GM23338 (cell line): ENCODE data around the gene IQGAP2. TPM values are rescaled to one million over a fixed set of nuclear protein-coding genes. Genes with fewer than 3 reads are reported as not detected.

Experiments used
- ATAC-seq: fragments of 200-7000 bp; cut with Tn5 transposase; 3 replicates; pipeline ENCODE4 v1.9.1; 2020
- DNase-seq: peaks from one replicate; pipeline ENCODE4 v3.0.0-alpha.2; 2015; ENCODE audit warnings: low spot score
- H2AFZ ChIP-seq: fragments of 200-600 bp; sonication (generic); 2 replicates; pipeline ENCODE4 v1.8.0; 2016; ENCODE audit warnings: antibody characterized with exemption, mild to moderate bottlenecking, moderate library complexity
- H3F3A ChIP-seq: fragments of 200-600 bp; sonication (generic); replicated peaks from 2 replicates; pipeline ENCODE4 v1.8.0; 2017; ENCODE audit warnings: antibody characterized with exemption, mixed run types, low read depth
- H3K27ac ChIP-seq: fragments of 200-600 bp; sonication (generic); 2 replicates; pipeline ENCODE4 v1.6.1; 2016; ENCODE audit warnings: low read depth
- H3K27me3 ChIP-seq: fragments of 200-600 bp; sonication (generic); 2 replicates; pipeline ENCODE4 v1.8.0; 2016; ENCODE audit warnings: mild to moderate bottlenecking, mixed run types, moderate library complexity; ENCODE audit not compliant: insufficient read depth
- H3K36me3 ChIP-seq: fragments of 200-600 bp; sonication (generic); 2 replicates; pipeline ENCODE4 v1.8.0; 2016; ENCODE audit warnings: mild to moderate bottlenecking; ENCODE audit not compliant: insufficient read depth
- H3K4me1 ChIP-seq: fragments of 200-600 bp; sonication (generic); 2 replicates; pipeline ENCODE4 v1.8.0; 2016; ENCODE audit warnings: mild to moderate bottlenecking, moderate library complexity; ENCODE audit not compliant: insufficient read depth
- H3K4me2 ChIP-seq: fragments of 200-600 bp; sonication (generic); 2 replicates; pipeline ENCODE4 v1.7.1; 2017; ENCODE audit warnings: mixed run types
- H3K4me3 ChIP-seq: fragments of 200-600 bp; sonication (generic); 2 replicates; pipeline ENCODE4 v1.6.1; 2016; ENCODE audit warnings: mixed run types
- H3K79me2 ChIP-seq: fragments of 200-600 bp; sonication (generic); replicated peaks from 2 replicates; pipeline ENCODE4 v1.8.0; 2017; ENCODE audit warnings: mild to moderate bottlenecking; ENCODE audit not compliant: insufficient read depth
- H3K9me2 ChIP-seq: fragments of 200-600 bp; sonication (generic); 2 replicates; pipeline ENCODE4 v1.8.0; 2017; ENCODE audit not compliant: insufficient read depth
- H4K20me1 ChIP-seq: fragments of 200-600 bp; sonication (generic); replicated peaks from 2 replicates; pipeline ENCODE4 v1.8.0; 2017; ENCODE audit warnings: mild to moderate bottlenecking; ENCODE audit not compliant: insufficient read depth
- H3K27ac Mint-ChIP-seq: 2 replicates; pipeline ENCODE4 v1.8.0; 2020; ENCODE audit warnings: inconsistent platforms, mild to moderate bottlenecking, moderate library complexity, mixed read lengths
- H3K27me3 Mint-ChIP-seq: 3 replicates; pipeline ENCODE4 v1.8.0; 2022; ENCODE audit warnings: low read depth, mild to moderate bottlenecking, moderate library complexity, mixed read lengths, inconsistent platforms; ENCODE audit not compliant: insufficient read depth, poor library complexity
- H3K36me3 Mint-ChIP-seq: 3 replicates; pipeline ENCODE4 v1.8.0; 2021; ENCODE audit warnings: low read depth, mild to moderate bottlenecking, inconsistent platforms, moderate library complexity, mixed read lengths
- H3K4me1 Mint-ChIP-seq: 3 replicates; pipeline ENCODE4 v1.8.0; 2020; ENCODE audit warnings: mild to moderate bottlenecking, inconsistent platforms, mixed read lengths
- H3K4me3 Mint-ChIP-seq: 3 replicates; pipeline ENCODE4 v1.8.0; 2021; ENCODE audit warnings: moderate library complexity, mild to moderate bottlenecking, inconsistent platforms, mixed read lengths
- H3K9me3 Mint-ChIP-seq: 3 replicates; pipeline ENCODE4 v1.8.0; 2020; ENCODE audit warnings: moderate library complexity, mild to moderate bottlenecking, inconsistent platforms, mixed read lengths
- CREB1 ChIP-seq: fragments of 250-450 bp; sonication (Bioruptor Pico); IDR thresholded peaks from 2 replicates; pipeline ENCODE4 v1.5.0; 2020; ENCODE audit warnings: low read depth, mild to moderate bottlenecking, moderate library complexity
- CTCF ChIP-seq, 2 experiments: fragments of 200-600 bp in 1 of 2; sonication (generic) in 1 of 2; conservative IDR thresholded peaks; 2 replicates each; pipeline versions ENCODE4 v1.5.1 to v1.6.1; 2016 to 2017; ENCODE audit warnings: antibody characterized with exemption in 2 of 2, low read depth in 2 of 2, mild to moderate bottlenecking in 2 of 2, moderate library complexity in 1 of 2
- ETS1 ChIP-seq: IDR thresholded peaks from 2 replicates; pipeline ENCODE4 v1.6.1; 2016; ENCODE audit warnings: antibody characterized with exemption
- EZH2 ChIP-seq: fragments of 200-600 bp; sonication (generic); IDR thresholded peaks from one replicate; pipeline ENCODE4 v1.8.0; 2017; ENCODE audit warnings: antibody characterized with exemption, mild to moderate bottlenecking, low read depth; ENCODE audit not compliant: unreplicated experiment
- EZH2phosphoT487 ChIP-seq: fragments of 200-600 bp; sonication (generic); IDR thresholded peaks from one replicate; pipeline ENCODE4 v1.8.1; 2018; ENCODE audit warnings: antibody characterized with exemption; ENCODE audit not compliant: unreplicated experiment
- JUNB ChIP-seq: IDR thresholded peaks from one replicate; pipeline ENCODE4 v1.6.1; 2016; ENCODE audit warnings: antibody characterized with exemption; ENCODE audit not compliant: unreplicated experiment
- NANOG ChIP-seq: IDR thresholded peaks from 2 replicates; pipeline ENCODE4 v1.6.1; 2016; ENCODE audit warnings: antibody characterized with exemption, borderline replicate concordance
- POLR2AphosphoS5 ChIP-seq: IDR thresholded peaks from 2 replicates; pipeline ENCODE4 v1.6.1; 2016; ENCODE audit warnings: antibody characterized with exemption, low read depth
- REST ChIP-seq: IDR thresholded peaks from one replicate; pipeline ENCODE4 v1.6.1; 2018; ENCODE audit warnings: antibody characterized with exemption; ENCODE audit not compliant: unreplicated experiment
- STAT1 ChIP-seq: IDR thresholded peaks from one replicate; pipeline ENCODE4 v1.6.1; 2016; ENCODE audit warnings: antibody characterized with exemption; ENCODE audit not compliant: unreplicated experiment
- ZNF114 ChIP-seq: fragments of 250-450 bp; sonication (Bioruptor Pico); IDR thresholded peaks from 2 replicates; pipeline ENCODE4 v1.5.0; 2020; ENCODE audit warnings: mild to moderate bottlenecking, moderate library complexity
- ZNF331 ChIP-seq: fragments of 250-450 bp; sonication (Bioruptor Pico); IDR thresholded peaks from 2 replicates; pipeline ENCODE4 v1.5.0; 2020; ENCODE audit warnings: low read depth, mild to moderate bottlenecking, moderate library complexity
- ZNF462 ChIP-seq: fragments of 250-450 bp; sonication (Bioruptor Pico); IDR thresholded peaks from 2 replicates; pipeline ENCODE4 v1.5.0; 2020; ENCODE audit warnings: mild to moderate bottlenecking, moderate library complexity
- polyA plus RNA-seq: library from polyadenylated mRNA; unstranded; fragments of >200 nt; fragmentation: Nextera tagmentation; extraction: Ambion mirVana; gene quantifications from 2 replicates; pipeline ENCODE4 v1.2.1, GENCODE V29; 2016
- total RNA-seq: library from RNA; depleted of rRNA; stranded (reverse); fragments of >200 nt; shearing (Covaris generic); gene quantifications from 2 replicates; pipeline ENCODE4 v1.2.3, GENCODE V29; 2014

IQGAP2 gene
- total and polyA plus RNA-seq, 2 experiments from 2014 or later, result 60.0 to 86.5 TPM

GRCh38 chr5:76691467-76692273 lies 288.6 kb downstream of the IQGAP2 start:
- Histone ChIP-seq H3K4me1 (no peaks in the 10 kb centered on the region), H3K79me2 (no peaks in the 10 kb centered on the region), H3K4me3 (no peak overlapping the region), H3F3A (no peaks in the 10 kb centered on the region), H3K4me2 (no peak overlapping the region), H3K9me2 (no peaks in the 10 kb centered on the region), H4K20me1 (no peaks in the 10 kb centered on the region; the same call in 1 of the 2 replicates), H3K27ac (no peak overlapping the region), H3K27me3 (no peaks in the 10 kb centered on the region), H3K36me3 (no peaks in the 10 kb centered on the region), H2AFZ (no peak overlapping the region)
- Mint-ChIP-seq H3K4me3 (no peak overlapping the region), H3K36me3 (peaks cover 13% of the 10 kb centered on the region; the same call in 2 of the 3 replicates), H3K9me3 (no peaks in the 10 kb centered on the region), H3K27ac (no peak overlapping the region), H3K27me3 (no peaks in the 10 kb centered on the region), H3K4me1 (no peaks in the 10 kb centered on the region)
- no peak for DNase-seq
- TF ChIP-seq REST (no peak), EZH2 (no peak), POLR2AphosphoS5 (no peak), NANOG (no peak), JUNB (no peak), ZNF331 (CRISPR knock-in tag) (no peak), ETS1 (no peak), STAT1 (no peak), CREB1 (no peak), ZNF462 (CRISPR knock-in tag) (no peak), ZNF114 (CRISPR knock-in tag) (no peak), CTCF (conservative IDR thresholded peaks at IDR 0.05; ENCODE audit: low read depth in 2 of 2) (no peak), EZH2phosphoT487 (no peak)
- no peak for ATAC-seq
